Activated CD8-positive, alpha-beta T cell treated with anti-CD3 and anti-CD28 coated beads, Interleukin-2, amount 10 ng/mL, durations not matched to agents 7 days and 5 days (primary cell): Measurements from ENCODE around the gene OR5W2. TPM values are rescaled to one million over a fixed set of nuclear protein-coding genes. Genes with fewer than 3 reads are reported as not detected.
"Not testable (repeated sequence)": the region's sequence is repeated elsewhere in the genome, so short reads cannot be mapped to it uniquely, and the experiment has no call there.

ENCODE experiments used
- ATAC-seq: fragments of 150-1000 bp; cut with Tn5 transposase; one replicate; pipeline ENCODE4 v1.10.0; 2021; ENCODE audit warnings: moderate library complexity
- CTCF ChIA-PET: fragments of 350-600 bp; sonication (Branson Sonifier 250); formaldehyde crosslinking; loops from one replicate; lab custom pipeline; 2021; ENCODE audit warnings: antibody characterized with exemption; lab: Charles Lee
- POLR2A ChIA-PET: fragments of 350-600 bp; sonication (Branson Sonifier 250); formaldehyde crosslinking; loops from one replicate; lab custom pipeline; 2021; ENCODE audit warnings: antibody characterized with exemption; lab: Charles Lee
- DNase-seq: peaks from one replicate; pipeline ENCODE4 v3.0.0-alpha.2; 2020
- H3K27ac Mint-ChIP-seq: one replicate; pipeline ENCODE4 v1.8.0; 2021; ENCODE audit warnings: mild to moderate bottlenecking, mixed read lengths
- H3K27me3 Mint-ChIP-seq: one replicate; pipeline ENCODE4 v1.8.0; 2021; ENCODE audit warnings: low read depth, mixed read lengths
- H3K36me3 Mint-ChIP-seq: one replicate; pipeline ENCODE4 v1.8.0; 2021; ENCODE audit warnings: low read depth, mixed read lengths
- H3K4me1 Mint-ChIP-seq: one replicate; pipeline ENCODE4 v1.8.0; 2021; ENCODE audit warnings: low read depth, mixed read lengths
- H3K4me3 Mint-ChIP-seq: one replicate; pipeline ENCODE4 v1.8.0; 2021; ENCODE audit warnings: mild to moderate bottlenecking, mixed read lengths
- H3K9me3 Mint-ChIP-seq: one replicate; pipeline ENCODE4 v1.8.0; 2022; ENCODE audit warnings: mixed read lengths; ENCODE audit not compliant: insufficient read depth
- total RNA-seq, 2 experiments: library from RNA; stranded (reverse); gene quantifications; one replicate each; pipeline ENCODE4 v1.2.3, GENCODE V29; 2021

The OR5W2 gene
- total RNA-seq, 2 experiments from 2014 or later, result not detected

- peaks cover 13% of the 10 kb centered on the region for H3K9me3 Mint-ChIP-seq
- ATAC-seq, H3K36me3 Mint-ChIP-seq, DNase-seq, POLR2A ChIA-PET, CTCF ChIA-PET, H3K27me3 Mint-ChIP-seq, H3K27ac Mint-ChIP-seq, H3K4me3 Mint-ChIP-seq, H3K4me1 Mint-ChIP-seq: not testable (repeated sequence)
Observed at GRCh38 chr11:55867354-55867753, 47.0 kb downstream of the OR5W2 start.

Other genes with a start within 250 kb of the OR5W2 start
- gene OR5D13, start 141.1 kb downstream of the OR5W2 start, total RNA-seq, result not detected
- gene OR5D14, start 119.0 kb downstream of the OR5W2 start, total RNA-seq, result not detected
- gene OR5L1, start 103.2 kb downstream of the OR5W2 start, total RNA-seq, result not detected
- not detected for gene OR5D18, start 95.0 kb downstream of the OR5W2 start, total RNA-seq
- gene OR5L2, start 87.4 kb downstream of the OR5W2 start, total RNA-seq, result not detected
- not detected for gene OR5D16, start 75.8 kb downstream of the OR5W2 start, total RNA-seq
- not detected for gene TRIM51, start 31.3 kb downstream of the OR5W2 start, total RNA-seq
- gene OR5I1, start 21.8 kb upstream of the OR5W2 start, total RNA-seq, result not detected
- gene OR10AG1, start 55.4 kb upstream of the OR5W2 start, total RNA-seq, result not detected
- gene OR5F1, start 80.0 kb upstream of the OR5W2 start, total RNA-seq, result not detected
- gene OR5AS1, start 113.1 kb upstream of the OR5W2 start, total RNA-seq, result not detected
- gene OR8I2, start 178.7 kb upstream of the OR5W2 start, total RNA-seq, result not detected
- gene OR8H2, start 189.1 kb upstream of the OR5W2 start, total RNA-seq, result not detected
- gene OR8H3, start 207.8 kb upstream of the OR5W2 start, total RNA-seq, result not detected
- not detected for gene OR8J3, start 225.6 kb upstream of the OR5W2 start, total RNA-seq
- not detected for gene OR8K5, start 245.7 kb upstream of the OR5W2 start, total RNA-seq